Activated T-helper 1 cell treated with anti-CD3 and anti-CD28 coated beads, Interleukin-12 subunit alpha, Interleukin-12 subunit beta, Interleukin-2, Interleukin-4 antibody, amounts not matched to agents 30 ng/mL and 10 ng/mL and 1 ng/mL, durations not matched to agents 14 hours and 24 hours and 36 hours (primary cell): ENCODE results near the gene HBZ. TPM values are rescaled to one million over a fixed set of nuclear protein-coding genes. Genes with fewer than 3 reads are reported as not detected.
"Not testable (repeated sequence)": the region's sequence is repeated elsewhere in the genome, so short reads cannot be mapped to it uniquely, and the experiment has no call there.

Experiments used
- DNase-seq: peaks from one replicate; pipeline ENCODE4 v3.0.0; 2021; ENCODE audit warnings: low spot score
- H3K27ac Mint-ChIP-seq: one replicate; pipeline ENCODE4 v1.8.0; 2021; ENCODE audit warnings: mild to moderate bottlenecking, mixed read lengths
- H3K27me3 Mint-ChIP-seq: one replicate; pipeline ENCODE4 v1.8.0; 2022; ENCODE audit warnings: mild to moderate bottlenecking, moderate library complexity, mixed read lengths; ENCODE audit not compliant: insufficient read depth
- H3K36me3 Mint-ChIP-seq: one replicate; pipeline ENCODE4 v1.8.0; 2021; ENCODE audit warnings: low read depth, mixed read lengths
- H3K4me1 Mint-ChIP-seq: one replicate; pipeline ENCODE4 v1.8.0; 2021; ENCODE audit warnings: low read depth, mixed read lengths
- H3K4me3 Mint-ChIP-seq: one replicate; pipeline ENCODE4 v1.8.0; 2021; ENCODE audit warnings: mild to moderate bottlenecking, moderate library complexity, mixed read lengths
- H3K9me3 Mint-ChIP-seq: one replicate; pipeline ENCODE4 v1.8.0; 2021; ENCODE audit warnings: mixed read lengths
- intact Hi-C: fragments of 100-400 bp; cut with micrococcal nuclease; formaldehyde crosslinking; loops from one replicate; pipeline ENCODE4 v1.15.1; 2024
- total RNA-seq: library from RNA; stranded (reverse); gene quantifications from 2 replicates; pipeline ENCODE4 v1.2.3, GENCODE V29; 2022

HBZ gene
- total RNA-seq, 1 donor from 2014 or later: not detected

DNA sequence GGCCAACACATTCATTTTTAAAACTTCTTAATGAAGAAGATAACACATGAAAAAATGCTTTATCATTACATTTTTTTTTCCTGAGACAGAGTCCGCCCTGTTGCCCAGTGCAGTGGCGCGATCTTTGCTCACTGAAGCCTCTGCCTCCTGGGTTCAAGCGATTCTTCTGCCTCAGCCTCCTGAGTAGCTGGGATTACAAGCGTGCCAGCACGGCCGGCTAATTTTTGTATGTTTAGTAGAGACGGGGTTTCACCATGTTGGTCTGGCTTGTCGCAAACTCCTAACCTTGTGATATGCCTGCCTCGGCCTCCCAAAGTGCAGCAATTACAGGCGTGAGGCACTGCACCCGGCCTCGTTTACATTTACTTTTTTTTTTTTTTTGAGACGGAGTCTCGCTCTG lies 41.0 kb downstream of the HBZ start:
- no peaks in the 10 kb centered on the region for H3K9me3 Mint-ChIP-seq
- H3K27ac Mint-ChIP-seq: no peak overlapping the region
- H3K36me3 Mint-ChIP-seq: peaks cover 43% of the 10 kb centered on the region
- DNase-seq: no peak
- intact Hi-C loops: no loop called here
- no peaks in the 10 kb centered on the region for H3K27me3 Mint-ChIP-seq
- H3K4me1 Mint-ChIP-seq: peaks cover 6% of the 10 kb centered on the region
- no peak overlapping the region for H3K4me3 Mint-ChIP-seq

DNA sequence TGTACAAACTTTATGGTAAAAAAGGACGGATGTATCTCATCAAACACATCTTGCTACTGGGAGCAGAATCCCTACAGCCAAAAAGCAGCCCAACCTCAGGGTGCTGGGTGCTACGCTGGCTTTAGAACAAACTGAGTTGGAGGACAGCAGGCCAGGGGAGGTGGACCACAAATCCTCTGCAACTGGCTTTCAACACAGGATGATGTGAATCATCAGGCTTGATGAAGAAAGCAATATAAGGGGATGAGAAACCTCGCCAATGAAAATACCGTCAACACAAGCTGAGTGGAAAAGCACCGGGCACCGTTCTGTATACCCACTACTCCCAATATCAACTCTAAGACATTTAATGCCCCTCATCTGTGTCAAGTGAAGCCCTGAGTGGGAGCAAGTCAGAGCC lies 42.1 kb downstream of the HBZ start:
- H3K36me3 Mint-ChIP-seq: peaks cover 35% of the 10 kb centered on the region
- no peaks in the 10 kb centered on the region for H3K27me3 Mint-ChIP-seq
- H3K4me1 Mint-ChIP-seq: no peaks in the 10 kb centered on the region
- no peak overlapping the region for H3K4me3 Mint-ChIP-seq
- intact Hi-C loops: no loop called here
- no peak for DNase-seq
- no peak overlapping the region for H3K27ac Mint-ChIP-seq
- no peaks in the 10 kb centered on the region for H3K9me3 Mint-ChIP-seq

GRCh38 chr16:200388-200787 lies 47.9 kb downstream of the HBZ start:
- H3K4me1 Mint-ChIP-seq: no peaks in the 10 kb centered on the region
- no peaks in the 10 kb centered on the region for H3K9me3 Mint-ChIP-seq

DNA sequence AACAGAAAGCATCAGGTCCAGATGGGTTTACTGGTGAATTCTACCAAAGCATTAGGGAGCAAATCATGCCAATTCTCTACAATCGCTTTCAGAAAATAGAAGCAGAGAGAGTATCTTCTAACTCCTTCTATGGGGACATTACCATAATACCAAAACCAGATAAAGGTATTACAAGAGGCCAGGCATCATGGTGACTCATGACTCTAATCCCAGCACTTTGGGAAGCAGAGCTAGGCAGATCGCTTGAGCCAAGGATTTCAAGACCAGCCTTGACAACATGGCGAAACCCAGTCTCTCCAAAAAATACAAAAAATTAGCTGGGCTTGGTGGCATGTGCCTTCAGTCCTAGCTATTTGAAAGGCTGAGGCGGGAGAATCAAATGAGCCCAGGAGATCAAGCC lies 50.8 kb downstream of the HBZ start:
- intact Hi-C loops: no loop called here
- DNase-seq: no peak
- H3K4me1 Mint-ChIP-seq: peaks cover 10% of the 10 kb centered on the region
- H3K9me3 Mint-ChIP-seq: no peaks in the 10 kb centered on the region
- no peak overlapping the region for H3K27ac Mint-ChIP-seq
- H3K27me3 Mint-ChIP-seq: no peaks in the 10 kb centered on the region
- H3K36me3 Mint-ChIP-seq: peaks cover 28% of the 10 kb centered on the region
- no peak overlapping the region for H3K4me3 Mint-ChIP-seq

More at GRCh38 chr16:200388-200787, 47.9 kb downstream of the HBZ start:
- Mint-ChIP-seq H3K4me3 (no peak overlapping the region), H3K36me3 (peaks cover 24% of the 10 kb centered on the region), H3K27ac (no peak overlapping the region), H3K27me3 (no peaks in the 10 kb centered on the region)
- intact Hi-C loops: no loop called here
- no peak for DNase-seq

GRCh38 chr16:204046-204445 lies 51.6 kb downstream of the HBZ start:
- H3K27ac Mint-ChIP-seq, H3K4me3 Mint-ChIP-seq, H3K27me3 Mint-ChIP-seq, intact Hi-C loops, H3K9me3 Mint-ChIP-seq, DNase-seq, H3K4me1 Mint-ChIP-seq: not testable (repeated sequence)
- H3K36me3 Mint-ChIP-seq: peaks cover 33% of the 10 kb centered on the region

Other genes with a start within 250 kb of the HBZ start
- 90.6 and 91.3 TPM in 2 replicates for gene POLR3K, start 99.0 kb upstream of the HBZ start, total RNA-seq
- gene SNRNP25, start 98.8 kb upstream of the HBZ start, total RNA-seq: 98.9 and 101 TPM in 2 replicates
- 0.52 and 0.96 TPM in 2 replicates for gene RHBDF1, start 80.0 kb upstream of the HBZ start, total RNA-seq
- gene MPG, start 74.4 kb upstream of the HBZ start, total RNA-seq: 73.9 and 77.5 TPM in 2 replicates
- gene NPRL3, start 14.0 kb upstream of the HBZ start, total RNA-seq: 51.5 and 51.8 TPM in 2 replicates
- gene HBM, start 13.3 kb downstream of the HBZ start, total RNA-seq: not detected in 2 replicates
- gene HBA2, start 20.2 kb downstream of the HBZ start, total RNA-seq: 0.57 and 0.59 TPM in 2 replicates
- not detected in 2 replicates for gene HBA1, start 24.0 kb downstream of the HBZ start, total RNA-seq
- 0.54 and 0.88 TPM in 2 replicates for gene HBQ1, start 27.8 kb downstream of the HBZ start, total RNA-seq
- 77.7 and 83.0 TPM in 2 replicates for gene LUC7L, start 76.8 kb downstream of the HBZ start, total RNA-seq
- gene FAM234A, start 82.2 kb downstream of the HBZ start, total RNA-seq: 18.0 and 21.2 TPM in 2 replicates
- 0.18 and 0.29 TPM in 2 replicates for gene RGS11, start 123.3 kb downstream of the HBZ start, total RNA-seq
- not detected in 2 replicates for gene ARHGDIG, start 127.9 kb downstream of the HBZ start, total RNA-seq
- gene PDIA2, start 130.5 kb downstream of the HBZ start, total RNA-seq: not detected in 2 replicates
- 28.1 and 30.3 TPM in 2 replicates for gene AXIN1, start 200.1 kb downstream of the HBZ start, total RNA-seq
- 110 and 115 TPM in 2 replicates for gene MRPL28, start 217.9 kb downstream of the HBZ start, total RNA-seq
- gene PGAP6, start 229.3 kb downstream of the HBZ start, total RNA-seq: 35.7 and 36.3 TPM in 2 replicates
- 57.2 and 58.7 TPM in 2 replicates for gene NME4, start 244.6 kb downstream of the HBZ start, total RNA-seq
- 18.0 and 20.1 TPM in 2 replicates for gene DECR2, start 249.2 kb downstream of the HBZ start, total RNA-seq